Glomerular endothelial cell (primary cell): ENCODE measurements around the gene ART4. TPM values are rescaled to one million over a fixed set of nuclear protein-coding genes. Genes with fewer than 3 reads are reported as not detected.

Source experiments
- DNase-seq: peaks from one replicate; pipeline ENCODE4 v3.0.0-alpha.2; 2011; ENCODE audit warnings: low read depth, low spot score; ENCODE audit errors: extremely low read depth
- total RNA-seq: library from RNA; depleted of rRNA; stranded (reverse); fragments of >200 nt; gene quantifications from 2 replicates; pipeline ENCODE4 v1.2.3, GENCODE V29; 2015

The ART4 gene
- total RNA-seq, 1 donor from 2014 or later: 1.8 TPM

GRCh38 chr12:14853961-14854360 is 10.6 kb upstream of the ART4 start:
- DNase-seq: no peak

GRCh38 chr12:14852880-14853279 is 9.6 kb upstream of the ART4 start:
- no peak for DNase-seq

- DNase-seq: no peak
These were observed 7.8 kb upstream of the ART4 start for GRCh38 chr12:14850929-14851663.

GRCh38 chr12:14849661-14850060 is 6.3 kb upstream of the ART4 start:
- DNase-seq: no peak

GRCh38 chr12:14846876-14847580 is 3.7 kb upstream of the ART4 start:
- no peak for DNase-seq

GRCh38 chr12:14846042-14846587 is 2.8 kb upstream of the ART4 start:
- no peak for DNase-seq

- DNase-seq: no peak
These were observed 2.0 kb upstream of the ART4 start for GRCh38 chr12:14845350-14845750.

- DNase-seq: no peak
These were observed 1.1 kb upstream of the ART4 start for GRCh38 chr12:14844401-14844800.

GRCh38 chr12:14842315-14842714 is 1.0 kb downstream of the ART4 start:
- no peak for DNase-seq

- no peak for DNase-seq
These were observed 1.6 kb downstream of the ART4 start for GRCh38 chr12:14841761-14842160.

GRCh38 chr12:14840616-14841015 is 2.7 kb downstream of the ART4 start:
- no peak for DNase-seq

GRCh38 chr12:14839262-14839661 is 4.1 kb downstream of the ART4 start:
- DNase-seq: no peak

GRCh38 chr12:14836336-14837210 is 6.8 kb downstream of the ART4 start:
- DNase-seq: no peak

GRCh38 chr12:14834509-14834908 is 8.8 kb downstream of the ART4 start:
- DNase-seq: no peak

- no peak for DNase-seq
These were observed 9.4 kb downstream of the ART4 start for GRCh38 chr12:14833952-14834351.

GRCh38 chr12:14833336-14833735 is 10.0 kb downstream of the ART4 start:
- no peak for DNase-seq

- no peak for DNase-seq
These were observed 14.4 kb downstream of the ART4 start for GRCh38 chr12:14828892-14829291.

- DNase-seq: no peak
These were observed 16.3 kb downstream of the ART4 start for GRCh38 chr12:14827043-14827442.

GRCh38 chr12:14826491-14826890 is 16.8 kb downstream of the ART4 start:
- DNase-seq: no peak

GRCh38 chr12:14825256-14825655 is 18.1 kb downstream of the ART4 start:
- DNase-seq: no peak

- DNase-seq: no peak
These were observed 19.2 kb downstream of the ART4 start for GRCh38 chr12:14824012-14824634.
